Activated CD8-positive, alpha-beta memory T cell treated with anti-CD3 and anti-CD28 coated beads for 1 hour (primary cell): ENCODE measurements around the gene CARD19.
"Not testable (repeated sequence)": the region's sequence is repeated elsewhere in the genome, so short reads cannot be mapped to it uniquely, and the experiment has no call there.

Experiments
- DNase-seq, 2 donors: peaks; one replicate each; pipeline ENCODE4 v3.0.0-alpha.2; 2020; ENCODE audit warnings: low read depth in 1 of 2; ENCODE audit errors: extremely low read depth in 1 of 2

The CARD19 gene

GRCh38 chr9:93099551-93100275, 3.7 kb downstream of the CARD19 start:
- no peak for DNase-seq

GRCh38 chr9:93100276-93100636, 4.2 kb downstream of the CARD19 start:
- DNase-seq: no peak

GRCh38 chr9:93101086-93101485, 5.1 kb downstream of the CARD19 start:
- not testable (repeated sequence) for DNase-seq

GRCh38 chr9:93105620-93106019, 9.6 kb downstream of the CARD19 start:
- DNase-seq: no peak

GRCh38 chr9:93107151-93107824, 11.3 kb downstream of the CARD19 start:
- no peak for DNase-seq

- no peak for DNase-seq
These were observed 11.8 kb downstream of the CARD19 start for GRCh38 chr9:93107825-93108161.

- DNase-seq: no peak
These were observed 12.4 kb downstream of the CARD19 start for GRCh38 chr9:93108291-93109041.

- DNase-seq: no peak
These were observed 14.4 kb downstream of the CARD19 start for GRCh38 chr9:93110311-93110855.

- no peak for DNase-seq
These were observed 15.0 kb downstream of the CARD19 start for GRCh38 chr9:93111001-93111370.

- DNase-seq: no peak
These were observed 15.5 kb downstream of the CARD19 start for GRCh38 chr9:93111371-93112115.

GRCh38 chr9:93112116-93112863, 16.3 kb downstream of the CARD19 start:
- no peak for DNase-seq

- DNase-seq: no peak
These were observed 16.9 kb downstream of the CARD19 start for GRCh38 chr9:93112864-93113389.

- DNase-seq: no peak
These were observed 18.4 kb downstream of the CARD19 start for GRCh38 chr9:93114169-93114983.

- DNase-seq: no peak
These were observed 18.9 kb downstream of the CARD19 start for GRCh38 chr9:93114984-93115335.

GRCh38 chr9:93115486-93116071, 19.6 kb downstream of the CARD19 start:
- no peak for DNase-seq

GRCh38 chr9:93116072-93116961, 20.3 kb downstream of the CARD19 start:
- DNase-seq: no peak

GRCh38 chr9:93117521-93117920, 21.5 kb downstream of the CARD19 start:
- not testable (repeated sequence) for DNase-seq
